H1 (cell line): Measurements from ENCODE around the gene ACHE. TPM values are rescaled to one million over a fixed set of nuclear protein-coding genes. Genes with fewer than 3 reads are reported as not detected.

ENCODE experiments used
- ASH2L ChIP-seq: fragments of 200-600, 300-600 bp; sonication (generic); IDR thresholded peaks from one replicate; pipeline ENCODE4 v1.7.1; 2017; ENCODE audit warnings: low read length
- ATF3 ChIP-seq: IDR thresholded peaks from 2 replicates; pipeline ENCODE4 v1.6.1; 2011; ENCODE audit warnings: low read depth, mild to moderate bottlenecking, low read length; ENCODE audit not compliant: insufficient read depth
- EP300 ChIP-seq, 2 experiments: IDR thresholded peaks; 1 replicate in 1 of 2; 2 replicates in 1 of 2; pipeline ENCODE4 v1.6.1; 2011 to 2012; ENCODE audit warnings: low read depth in 2 of 2, low read length in 2 of 2, mild to moderate bottlenecking in 2 of 2, borderline replicate concordance in 1 of 2, inconsistent platforms in 1 of 2, moderate library complexity in 1 of 2
- POLR2AphosphoS5 ChIP-seq: IDR thresholded peaks from 2 replicates; pipeline ENCODE4 v1.6.1; 2011; ENCODE audit warnings: low read depth, low read length
- SIX5 ChIP-seq: IDR thresholded peaks from 2 replicates; pipeline ENCODE4 v1.6.1; 2011; ENCODE audit warnings: mild to moderate bottlenecking, low read depth, low read length
- SUZ12 ChIP-seq: fragments of 200-600 bp; sonication (generic); IDR thresholded peaks from 2 replicates; pipeline ENCODE4 v1.6.1; 2012; ENCODE audit warnings: mild to moderate bottlenecking, inconsistent platforms, low read length, moderate library complexity, mixed read lengths
- polyA plus RNA-seq, 7 experiments: library from polyadenylated mRNA; depleted of rRNA in 3 of 7; stranded (reverse) in 5 of 7; unstranded in 2 of 7; fragments of >200 nt in 5 of 7; fragments of 200-250 nt in 2 of 7; gene quantifications; 1 replicate in 5 of 7; 2 replicates in 1 of 7; 4 replicates in 1 of 7; pipeline versions ENCODE4 v1.2.1 to v1.2.3, GENCODE V29; 2011 to 2013; ENCODE audit warnings: missing spikeins in 2 of 7, mixed read lengths in 2 of 7
- total RNA-seq: library from RNA; stranded (reverse); fragmentation: NEBNext Ultra II Directional; extraction: Animal tissue kit (Norgen Biotek cat#: 25700); gene quantifications from 2 replicates; pipeline ENCODE4 v1.2.1, GENCODE V29; 2021
- TF ChIP-seq, protein P1 (sequence below): IDR thresholded peaks from 2 replicates; pipeline ENCODE4 v1.6.1; 2012; ENCODE audit warnings: inconsistent platforms

The ACHE gene
- total and polyA plus RNA-seq, 2 of the 8 experiments (the other 6 are each of a cell fraction or from before 2014, with no cell fraction given) = 1.4 to 4.3 TPM

- TF ChIP-seq SUZ12 (no peak), EP300 (IDR thresholded peaks at IDR 0.05; ENCODE audit: borderline replicate concordance in 1 of 2, low read depth in 2 of 2, low read length in 2 of 2) (no peak), SIX5 (no peak), ASH2L (no peak), ATF3 (no peak), POLR2AphosphoS5 (no peak)
- TF ChIP-seq, protein P1, sequence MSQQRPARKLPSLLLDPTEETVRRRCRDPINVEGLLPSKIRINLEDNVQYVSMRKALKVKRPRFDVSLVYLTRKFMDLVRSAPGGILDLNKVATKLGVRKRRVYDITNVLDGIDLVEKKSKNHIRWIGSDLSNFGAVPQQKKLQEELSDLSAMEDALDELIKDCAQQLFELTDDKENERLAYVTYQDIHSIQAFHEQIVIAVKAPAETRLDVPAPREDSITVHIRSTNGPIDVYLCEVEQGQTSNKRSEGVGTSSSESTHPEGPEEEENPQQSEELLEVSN = no peak
These were observed 31.3 kb downstream of the ACHE start (continued) for GRCh38 chr7:100864263-100864845.
